Fibroblast of upper back skin (primary cell): ENCODE results near the gene CMAS.
"Not testable (repeated sequence)": the region's sequence is repeated elsewhere in the genome, so short reads cannot be mapped to it uniquely, and the experiment has no call there.

ENCODE experiments used
- DNase-seq: peaks from one replicate; pipeline ENCODE4 v3.0.0-alpha.2; 2013

CMAS gene

GRCh38 chr12:22046090-22046967 is at the start of gene CMAS:
Gene CMAS (plus strand): TSS chr12:22046218. CDS start chr12:22046304, 86 bp downstream.
- peak; percentile 66 for DNase-seq

- no peak for DNase-seq
These were observed 47.7 kb upstream of the CMAS start for GRCh38 chr12:21998295-21998694.

GRCh38 chr12:21998782-21999181 is 47.2 kb upstream of the CMAS start:
- no peak for DNase-seq

GRCh38 chr12:22002430-22002829 is 43.6 kb upstream of the CMAS start:
- no peak for DNase-seq

GRCh38 chr12:22007794-22008193 is 38.2 kb upstream of the CMAS start:
- DNase-seq = not testable (repeated sequence)

- DNase-seq = no peak
These were observed 37.8 kb upstream of the CMAS start for GRCh38 chr12:22008196-22008595.

GRCh38 chr12:22014041-22014782 is 31.8 kb upstream of the CMAS start:
- DNase-seq = no peak

GRCh38 chr12:22014783-22015144 is 31.3 kb upstream of the CMAS start:
- no peak for DNase-seq

- DNase-seq = no peak
These were observed 29.0 kb upstream of the CMAS start for GRCh38 chr12:22016982-22017381.

- no peak for DNase-seq
These were observed 27.2 kb upstream of the CMAS start for GRCh38 chr12:22018860-22019259.

- DNase-seq = not testable (repeated sequence)
These were observed 22.5 kb upstream of the CMAS start for GRCh38 chr12:22023489-22023888.

GRCh38 chr12:22029491-22029890 is 16.5 kb upstream of the CMAS start:
- DNase-seq = no peak

- DNase-seq = no peak
These were observed 16.0 kb upstream of the CMAS start for GRCh38 chr12:22029991-22030390.

- DNase-seq = no peak
These were observed 13.3 kb upstream of the CMAS start for GRCh38 chr12:22032732-22033131.

GRCh38 chr12:22034709-22035506 is 11.1 kb upstream of the CMAS start:
- DNase-seq = no peak

- no peak for DNase-seq
These were observed 8.1 kb upstream of the CMAS start for GRCh38 chr12:22037947-22038346.

- DNase-seq = no peak
These were observed 7.3 kb upstream of the CMAS start for GRCh38 chr12:22038734-22039133.

GRCh38 chr12:22039361-22039760 is 6.7 kb upstream of the CMAS start:
- no peak for DNase-seq

GRCh38 chr12:22042976-22043669 is 2.9 kb upstream of the CMAS start:
- peak; percentile 9 for DNase-seq

- no peak for DNase-seq
These were observed 2.1 kb upstream of the CMAS start for GRCh38 chr12:22043943-22044342.

- DNase-seq = no peak
These were observed 1.6 kb upstream of the CMAS start for GRCh38 chr12:22044391-22044790.

- DNase-seq = no peak
These were observed 961 bp downstream of the CMAS start for GRCh38 chr12:22046968-22047390.

- no peak for DNase-seq
These were observed 1.5 kb downstream of the CMAS start for GRCh38 chr12:22047494-22047893.
